ENCODE results near the gene SUCLG2. TPM values are rescaled to one million over a fixed set of nuclear protein-coding genes. Genes with fewer than 3 reads are reported as not detected.

SUCLG2 gene
- total RNA-seq, 2 experiments from 2014 or later, result 60.0 to 63.1 TPM

DNA sequence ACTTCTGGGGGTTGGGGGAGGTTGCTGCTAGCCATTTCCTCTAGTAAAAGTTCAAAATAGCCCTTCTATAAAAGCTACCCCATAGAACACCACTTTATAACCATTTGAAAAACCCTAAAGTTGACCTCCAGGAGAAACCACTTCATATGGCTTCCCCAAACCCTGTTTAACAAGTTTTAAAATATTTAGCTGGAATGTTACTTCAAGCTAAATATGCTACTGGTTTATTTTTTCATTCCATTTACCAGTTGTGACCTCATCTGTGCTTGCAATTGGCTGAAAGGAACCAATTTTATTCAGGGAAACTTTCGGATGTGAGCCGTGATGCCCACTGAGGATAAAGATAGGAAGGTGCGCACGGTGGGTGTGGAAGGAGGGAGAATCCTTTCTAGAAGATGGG lies 221.3 kb downstream of the SUCLG2 start:
- H3K4me3 Mint-ChIP-seq, result no peak overlapping the region
- H3K27me3 Mint-ChIP-seq, result no peaks in the 10 kb centered on the region
- peaks cover 41% of the 10 kb centered on the region for H3K36me3 Mint-ChIP-seq (ENCODE audit: low read depth)
- ChIA-PET CTCF (interaction anchor here (0.6 kb wide), 1 partner anchor 69 kb away, joined by 3 read pairs; no protein-coding TSS in a partner anchor), POLR2A (no interaction called here)
- H3K9me3 Mint-ChIP-seq, result peaks cover 17% of the 10 kb centered on the region
- DNase-seq, result no peak
- no peaks in the 10 kb centered on the region for H3K4me1 Mint-ChIP-seq
- no peak overlapping the region for H3K27ac Mint-ChIP-seq

DNA sequence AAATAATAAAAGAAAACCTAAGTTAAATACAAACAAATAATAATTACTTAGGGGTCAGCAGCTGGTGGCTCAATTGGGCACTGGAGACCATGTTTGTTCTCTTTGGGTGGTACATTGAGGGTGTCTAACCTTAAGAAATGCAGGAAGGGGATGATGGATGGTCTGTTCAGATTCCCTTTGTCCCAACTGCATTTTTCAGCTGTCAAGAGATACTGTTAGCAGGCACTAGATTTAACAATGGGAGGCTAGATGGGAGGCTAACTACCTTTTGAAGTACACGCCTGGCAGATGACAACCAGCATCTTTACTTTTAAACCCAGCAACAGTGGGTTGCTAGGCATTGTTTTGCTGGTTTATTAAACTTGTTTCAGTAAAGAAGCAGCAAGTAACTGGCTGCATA lies 222.5 kb downstream of the SUCLG2 start:
- Mint-ChIP-seq H3K4me3 (no peak overlapping the region), H3K4me1 (no peaks in the 10 kb centered on the region), H3K27me3 (no peaks in the 10 kb centered on the region), H3K9me3 (peaks cover 20% of the 10 kb centered on the region), H3K27ac (no peak overlapping the region), H3K36me3 (ENCODE audit: low read depth) (peaks cover 38% of the 10 kb centered on the region)
- CTCF ChIA-PET, result interaction anchor here (0.6 kb wide), 1 partner anchor 549 kb away, joined by 3 read pairs; no protein-coding TSS in a partner anchor
- DNase-seq, result no peak
- POLR2A ChIA-PET, result no interaction called here

DNA sequence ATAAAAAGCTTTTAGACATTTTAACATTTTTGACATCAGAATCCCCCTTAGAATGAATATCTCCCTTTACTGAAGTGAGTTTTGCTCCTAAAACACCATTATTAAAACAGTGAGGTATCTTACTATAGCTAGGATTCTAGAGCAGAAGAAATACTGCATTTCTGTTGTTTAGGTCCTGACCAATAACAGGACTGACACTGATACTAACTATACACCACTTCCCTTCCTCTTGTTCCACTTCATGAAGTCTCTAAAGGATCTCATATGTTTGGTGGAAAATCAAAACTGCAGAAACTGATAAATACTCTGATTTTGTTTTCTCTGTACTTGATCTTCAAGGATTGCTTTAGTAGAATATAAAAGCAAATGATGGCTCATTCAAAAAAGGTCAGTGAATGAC lies 230.7 kb downstream of the SUCLG2 start:
- Mint-ChIP-seq H3K4me1 (no peaks in the 10 kb centered on the region), H3K27ac (no peak overlapping the region), H3K4me3 (no peak overlapping the region), H3K27me3 (no peaks in the 10 kb centered on the region), H3K36me3 (ENCODE audit: low read depth) (peaks cover 45% of the 10 kb centered on the region), H3K9me3 (peaks cover 38% of the 10 kb centered on the region)
- DNase-seq, result no peak
- ChIA-PET POLR2A (no interaction called here), CTCF (no interaction called here)

DNA sequence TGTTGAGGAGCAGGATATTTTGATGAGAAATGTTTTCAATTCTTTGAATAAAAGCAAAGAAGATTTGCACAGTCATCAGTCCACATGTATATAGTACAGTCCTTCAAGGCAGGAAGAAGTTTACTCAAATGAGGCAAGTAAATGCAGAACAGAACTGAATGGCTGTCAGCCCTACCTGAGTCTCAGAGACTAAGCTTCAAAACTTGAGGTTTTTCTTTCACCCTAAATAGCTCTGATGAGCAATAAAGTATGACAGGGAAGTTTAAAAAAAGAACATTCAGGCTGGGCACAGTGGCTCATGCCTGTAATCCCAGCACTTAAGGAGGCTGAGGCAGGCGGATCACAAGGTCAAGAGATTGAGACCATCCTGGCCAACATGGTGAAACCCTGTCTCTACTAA lies 232.5 kb downstream of the SUCLG2 start:
- H3K36me3 Mint-ChIP-seq (ENCODE audit: low read depth), result peaks cover 50% of the 10 kb centered on the region
- CTCF ChIA-PET, result no interaction called here
- no peak for DNase-seq
- no peaks in the 10 kb centered on the region for H3K4me1 Mint-ChIP-seq
- no peak overlapping the region for H3K4me3 Mint-ChIP-seq
- H3K27me3 Mint-ChIP-seq, result no peaks in the 10 kb centered on the region
- no peak overlapping the region for H3K27ac Mint-ChIP-seq
- POLR2A ChIA-PET, result no interaction called here
- H3K9me3 Mint-ChIP-seq, result peaks cover 35% of the 10 kb centered on the region

DNA sequence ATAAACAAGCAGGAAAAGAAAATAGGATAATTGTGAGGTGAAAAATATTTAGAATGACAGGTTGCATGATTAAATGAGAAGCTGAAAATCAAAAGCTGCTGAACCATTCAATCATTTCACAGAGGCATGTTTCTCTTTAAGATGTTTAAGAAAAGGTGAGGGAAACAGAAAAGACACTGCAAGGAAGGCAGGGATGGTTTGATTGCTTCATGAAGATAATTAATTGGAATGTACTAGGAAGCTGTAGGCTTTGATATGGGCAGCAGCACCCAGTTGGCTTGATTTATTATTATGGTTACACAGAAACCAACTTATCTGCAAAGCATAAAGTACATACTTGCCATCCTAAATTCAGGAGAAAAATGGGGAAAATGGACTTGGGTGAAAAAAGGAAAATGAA lies 234.6 kb downstream of the SUCLG2 start:
- H3K27me3 Mint-ChIP-seq, result no peaks in the 10 kb centered on the region
- ChIA-PET CTCF (no interaction called here), POLR2A (no interaction called here)
- H3K4me1 Mint-ChIP-seq, result no peaks in the 10 kb centered on the region
- no peak overlapping the region for H3K27ac Mint-ChIP-seq
- H3K36me3 Mint-ChIP-seq (ENCODE audit: low read depth), result peaks cover 53% of the 10 kb centered on the region
- no peak for DNase-seq
- H3K4me3 Mint-ChIP-seq, result no peak overlapping the region
- H3K9me3 Mint-ChIP-seq, result peaks cover 35% of the 10 kb centered on the region

DNA sequence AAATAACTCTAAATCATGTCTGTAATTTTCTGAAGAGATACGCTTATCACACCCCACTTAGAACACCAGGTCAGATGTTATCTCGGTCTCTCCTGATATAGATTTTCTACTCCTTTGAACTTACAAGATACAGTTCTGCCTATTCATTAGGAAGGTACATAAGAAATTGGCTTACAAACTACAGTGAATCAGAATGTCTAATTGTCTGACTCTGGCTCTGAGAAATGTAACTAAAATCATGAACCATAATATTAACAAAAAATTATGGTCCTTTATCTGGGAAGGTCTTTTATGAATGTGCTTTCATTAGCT lies 235.2 kb downstream of the SUCLG2 start:
- Mint-ChIP-seq H3K9me3 (peaks cover 35% of the 10 kb centered on the region), H3K27ac (no peak overlapping the region), H3K4me3 (no peak overlapping the region), H3K27me3 (no peaks in the 10 kb centered on the region), H3K36me3 (ENCODE audit: low read depth) (peaks cover 54% of the 10 kb centered on the region), H3K4me1 (no peaks in the 10 kb centered on the region)
- POLR2A ChIA-PET, result no interaction called here
- CTCF ChIA-PET, result interaction anchor here (0.9 kb wide), 1 partner anchor 9 kb away, joined by 4 read pairs; no protein-coding TSS in a partner anchor
- DNase-seq, result no peak

DNA sequence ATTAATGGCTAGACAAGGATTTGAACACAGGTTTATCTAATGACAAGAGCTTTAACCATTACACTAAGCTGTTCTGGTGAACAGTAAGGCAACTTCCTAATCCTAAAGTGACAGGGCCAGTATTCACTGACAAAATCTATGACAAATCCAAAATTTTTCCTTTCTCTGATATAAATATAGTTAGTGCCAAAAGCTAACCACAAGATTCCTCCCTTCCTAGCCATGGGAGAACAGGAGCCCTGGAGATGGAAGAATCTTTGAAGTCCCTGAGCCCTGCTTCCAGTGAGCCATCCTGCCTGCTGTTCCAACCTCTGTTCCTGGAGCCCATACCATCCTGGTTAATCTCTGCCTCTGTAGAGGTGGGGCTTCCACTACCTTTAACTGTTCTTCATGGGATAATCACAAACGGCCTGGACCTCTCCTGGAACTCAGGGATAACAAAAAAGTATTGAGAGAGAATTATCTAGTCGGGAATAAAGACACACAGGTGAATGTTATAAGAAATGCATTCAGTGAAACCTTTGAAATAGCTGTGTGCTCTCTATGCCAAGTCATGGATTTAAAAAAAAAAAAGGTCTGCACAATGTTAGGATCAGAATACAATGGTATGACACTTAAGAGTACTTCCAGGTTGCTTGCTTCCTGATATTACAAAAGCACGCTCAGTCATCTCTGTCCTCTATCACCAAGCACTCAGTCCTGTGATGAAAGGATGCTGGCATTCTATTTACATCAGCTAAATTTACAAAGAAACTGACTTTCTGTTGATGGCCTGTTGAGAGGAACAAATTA lies 235.8 kb downstream of the SUCLG2 start:
- POLR2A ChIA-PET, result no interaction called here
- no peaks in the 10 kb centered on the region for H3K4me1 Mint-ChIP-seq
- no peaks in the 10 kb centered on the region for H3K27me3 Mint-ChIP-seq
- no peak overlapping the region for H3K4me3 Mint-ChIP-seq
- H3K36me3 Mint-ChIP-seq (ENCODE audit: low read depth), result peaks cover 56% of the 10 kb centered on the region
- no peak for DNase-seq
- H3K27ac Mint-ChIP-seq, result peak overlapping the region; percentile 37
- CTCF ChIA-PET, result interaction anchor here (0.9 kb wide), 1 partner anchor 10 kb away, joined by 4 read pairs; no protein-coding TSS in a partner anchor
- H3K9me3 Mint-ChIP-seq, result peaks cover 30% of the 10 kb centered on the region

DNA sequence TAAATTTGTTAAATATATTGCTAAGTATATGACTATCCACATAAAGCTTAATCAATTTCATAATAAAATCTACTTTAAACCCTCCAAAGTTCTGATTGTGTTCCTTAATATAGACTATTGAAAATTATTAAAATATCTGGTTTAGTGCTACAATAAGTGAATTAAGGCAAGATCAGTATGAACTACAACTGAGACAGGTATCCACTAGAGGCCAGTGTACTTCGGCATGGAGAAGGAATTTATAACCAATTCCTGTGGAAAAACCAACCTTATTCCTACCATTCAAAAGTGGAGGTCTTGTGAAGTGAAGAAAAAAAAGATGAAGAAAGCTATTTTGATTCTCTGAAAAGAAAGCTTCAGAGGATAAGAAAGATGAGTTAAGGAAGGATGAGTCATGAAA lies 237.7 kb downstream of the SUCLG2 start:
- no peaks in the 10 kb centered on the region for H3K4me1 Mint-ChIP-seq
- CTCF ChIA-PET, result no interaction called here

DNA sequence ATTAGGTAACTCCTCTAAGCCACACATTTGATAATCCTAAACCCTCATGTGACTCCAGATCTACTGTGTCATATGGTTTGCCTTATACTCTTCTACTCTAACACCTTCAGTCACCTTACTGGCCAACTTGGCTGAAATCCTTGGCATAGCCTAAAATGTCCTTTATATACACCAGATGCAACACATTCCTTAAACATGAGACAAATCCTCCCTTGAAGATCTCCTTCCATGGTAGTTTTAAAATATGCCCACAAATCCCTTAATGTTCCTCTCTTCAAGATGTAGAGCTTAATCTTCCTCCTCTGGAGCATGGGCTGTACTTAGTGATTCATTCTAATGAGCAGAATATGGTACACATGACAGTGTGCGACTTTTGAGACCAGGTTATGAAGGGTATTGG lies 238.9 kb downstream of the SUCLG2 start:
- Mint-ChIP-seq H3K4me1 (no peaks in the 10 kb centered on the region), H3K4me3 (no peak overlapping the region), H3K27ac (no peak overlapping the region), H3K9me3 (peaks cover 18% of the 10 kb centered on the region), H3K36me3 (ENCODE audit: low read depth) (peaks cover 37% of the 10 kb centered on the region), H3K27me3 (no peaks in the 10 kb centered on the region)
- no peak for DNase-seq
- ChIA-PET POLR2A (no interaction called here), CTCF (no interaction called here)

More for the DNA sequence above, 237.7 kb downstream of the SUCLG2 start:
- no peak overlapping the region for H3K4me3 Mint-ChIP-seq
- no peak overlapping the region for H3K27ac Mint-ChIP-seq
- H3K27me3 Mint-ChIP-seq, result no peaks in the 10 kb centered on the region
- H3K9me3 Mint-ChIP-seq, result peaks cover 27% of the 10 kb centered on the region
- peaks cover 46% of the 10 kb centered on the region for H3K36me3 Mint-ChIP-seq (ENCODE audit: low read depth)
- DNase-seq, result no peak
- POLR2A ChIA-PET, result no interaction called here

DNA sequence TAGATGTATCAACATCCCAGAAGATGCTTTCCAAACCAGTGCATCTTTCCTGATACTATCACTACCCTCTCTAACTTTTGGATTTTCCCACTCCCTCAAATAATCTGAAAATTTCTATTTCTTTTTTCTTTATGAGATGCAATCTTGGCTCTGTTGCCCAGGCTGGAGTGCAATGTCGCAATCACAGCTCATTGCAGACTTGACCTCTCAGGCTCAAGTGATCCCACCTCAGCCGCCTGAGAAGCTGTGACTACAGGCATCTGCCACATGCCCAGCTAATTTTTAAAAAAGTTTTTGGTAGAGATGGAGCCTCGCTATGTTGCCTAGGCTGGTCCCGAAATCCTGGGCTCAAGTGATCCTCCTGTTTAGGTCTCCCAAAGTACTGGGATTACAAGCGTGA lies 239.7 kb downstream of the SUCLG2 start:
- no peaks in the 10 kb centered on the region for H3K27me3 Mint-ChIP-seq
- peaks cover 33% of the 10 kb centered on the region for H3K36me3 Mint-ChIP-seq (ENCODE audit: low read depth)
- ChIA-PET POLR2A (no interaction called here), CTCF (interaction anchor here (1.6 kb wide), 1 partner anchor 10 kb away, joined by 3 read pairs; no protein-coding TSS in a partner anchor)
- no peak overlapping the region for H3K4me3 Mint-ChIP-seq
- H3K27ac Mint-ChIP-seq, result no peak overlapping the region
- H3K9me3 Mint-ChIP-seq, result peaks cover 11% of the 10 kb centered on the region
- DNase-seq, result no peak
- no peaks in the 10 kb centered on the region for H3K4me1 Mint-ChIP-seq

DNA sequence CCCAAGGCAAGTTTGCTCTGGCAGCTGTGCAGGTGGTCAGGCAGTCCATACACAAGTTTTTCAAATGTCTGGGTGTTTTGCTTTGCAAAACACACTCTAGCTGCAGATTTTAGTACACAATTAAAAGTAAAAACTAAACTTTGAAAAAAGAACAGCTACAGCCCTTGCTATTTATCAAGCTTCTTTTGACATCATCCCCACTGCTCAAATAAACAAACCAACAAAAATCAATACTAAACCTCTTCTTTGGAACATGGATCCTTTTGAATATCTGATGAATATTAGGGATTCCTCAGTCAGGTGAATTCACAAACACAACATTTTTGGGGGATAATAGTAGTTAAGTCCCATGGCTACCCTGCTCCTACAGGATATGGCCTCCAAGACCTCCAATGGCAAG lies 249.2 kb downstream of the SUCLG2 start:
- no peak overlapping the region for H3K4me3 Mint-ChIP-seq
- no peak for DNase-seq
- H3K36me3 Mint-ChIP-seq (ENCODE audit: low read depth), result peaks cover 55% of the 10 kb centered on the region
- no peak overlapping the region for H3K27ac Mint-ChIP-seq
- no peaks in the 10 kb centered on the region for H3K4me1 Mint-ChIP-seq
- ChIA-PET POLR2A (no interaction called here), CTCF (interaction anchor here (1.0 kb wide), 1 partner anchor 9 kb away, joined by 3 read pairs; no protein-coding TSS in a partner anchor)
- peaks cover 2% of the 10 kb centered on the region for H3K9me3 Mint-ChIP-seq
- H3K27me3 Mint-ChIP-seq, result no peaks in the 10 kb centered on the region

DNA sequence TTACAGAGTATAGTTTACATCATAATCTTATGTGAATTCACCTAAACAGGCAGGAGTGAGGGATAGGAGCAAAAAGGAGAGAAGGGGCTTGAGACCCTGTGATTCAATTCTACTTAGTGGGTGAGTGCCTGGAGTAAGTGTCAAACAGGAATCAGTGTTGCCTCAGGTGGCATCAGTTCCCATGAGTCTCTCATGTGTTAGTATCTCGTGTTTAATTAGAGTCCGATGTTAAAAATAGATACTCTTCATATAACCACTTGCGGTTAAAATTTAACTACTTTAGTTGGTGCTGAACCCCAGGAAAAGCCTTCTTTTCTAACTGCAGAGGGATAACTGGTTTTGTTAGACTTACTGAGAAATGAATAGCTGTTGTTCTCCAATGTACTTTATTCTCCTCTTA lies 251.5 kb downstream of the SUCLG2 start:
- no peak for DNase-seq
- Mint-ChIP-seq H3K27ac (no peak overlapping the region), H3K36me3 (ENCODE audit: low read depth) (peaks cover 52% of the 10 kb centered on the region), H3K4me3 (no peak overlapping the region), H3K9me3 (peaks cover 8% of the 10 kb centered on the region), H3K27me3 (no peaks in the 10 kb centered on the region), H3K4me1 (no peaks in the 10 kb centered on the region)
- CTCF ChIA-PET, result no interaction called here
- POLR2A ChIA-PET, result no interaction called here

DNA sequence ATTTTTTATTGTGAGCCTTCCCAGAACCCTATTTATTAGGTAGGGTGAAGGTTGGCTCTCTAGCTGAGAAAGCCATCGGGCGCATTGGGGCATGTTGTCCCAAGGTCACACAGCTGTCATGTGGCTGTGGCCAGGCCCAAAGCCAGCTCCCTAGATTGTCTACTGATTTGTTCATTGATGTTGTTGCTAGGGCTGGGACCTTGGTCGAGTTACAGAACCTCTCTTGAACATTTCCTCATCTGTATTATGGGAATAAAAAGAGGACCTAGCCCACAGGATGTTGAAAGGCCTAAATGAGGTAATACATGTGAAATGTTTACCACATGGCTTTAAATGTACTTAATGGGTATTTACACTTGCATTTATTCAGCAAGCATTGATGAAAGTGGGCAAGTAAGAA lies 252.5 kb downstream of the SUCLG2 start:
- Mint-ChIP-seq H3K27ac (no peak overlapping the region), H3K9me3 (peaks cover 8% of the 10 kb centered on the region), H3K4me3 (no peak overlapping the region), H3K36me3 (ENCODE audit: low read depth) (peaks cover 49% of the 10 kb centered on the region), H3K27me3 (no peaks in the 10 kb centered on the region), H3K4me1 (no peaks in the 10 kb centered on the region)
- POLR2A ChIA-PET, result no interaction called here
- CTCF ChIA-PET, result no interaction called here
- DNase-seq, result no peak

DNA sequence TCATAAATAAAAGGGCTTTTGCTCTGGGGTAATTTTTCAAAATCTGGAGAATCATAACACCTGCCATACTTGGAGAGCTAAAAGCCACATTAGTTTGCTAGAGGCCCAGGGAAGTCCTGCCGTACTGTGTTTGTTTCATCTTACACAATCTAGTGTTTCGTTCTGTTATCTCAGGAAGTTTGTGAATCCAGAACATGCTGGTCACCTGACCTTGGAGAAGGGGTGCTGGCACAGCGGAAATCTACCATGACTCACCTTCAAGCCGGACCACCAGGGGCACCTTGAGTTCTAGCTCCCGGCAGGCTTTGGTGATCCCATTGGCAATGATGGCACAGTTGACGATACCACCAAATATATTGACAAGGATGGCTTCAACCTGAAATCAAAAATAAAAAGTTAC lies 253.9 kb downstream of the SUCLG2 start:
- Mint-ChIP-seq H3K36me3 (ENCODE audit: low read depth) (peaks cover 47% of the 10 kb centered on the region), H3K27me3 (no peaks in the 10 kb centered on the region), H3K4me3 (no peak overlapping the region), H3K4me1 (no peaks in the 10 kb centered on the region), H3K9me3 (peaks cover 8% of the 10 kb centered on the region), H3K27ac (no peak overlapping the region)
- DNase-seq, result no peak
- POLR2A ChIA-PET, result no interaction called here
- CTCF ChIA-PET, result no interaction called here
